CD4-positive, alpha-beta memory T cell (primary cell): ENCODE data around the gene MFSD11. TPM values are rescaled to one million over a fixed set of nuclear protein-coding genes. Genes with fewer than 3 reads are reported as not detected.
"Not testable (repeated sequence)": the region's sequence is repeated elsewhere in the genome, so short reads cannot be mapped to it uniquely, and the experiment has no call there.

Source experiments
- CTCF ChIA-PET: fragments of 350-600 bp; sonication (Branson Sonifier 250); formaldehyde crosslinking; loops from one replicate; lab custom pipeline; 2021; ENCODE audit warnings: inconsistent platforms; ENCODE audit not compliant: partially characterized antibody; lab: Charles Lee
- POLR2A ChIA-PET: fragments of 350-600 bp; sonication (Branson Sonifier 250); formaldehyde crosslinking; loops from one replicate; lab custom pipeline; 2021; ENCODE audit not compliant: partially characterized antibody; lab: Charles Lee
- DNase-seq, 5 donors: peaks; one replicate each; pipeline versions ENCODE4 v3.0.0 to v3.0.0-alpha.2; 2020 to 2022; ENCODE audit warnings: mixed read lengths in 1 of 5
- H3K27ac ChIP-seq: one replicate; pipeline ENCODE4 v1.7.0; 2013; ENCODE audit warnings: low read depth, low read length
- H3K27me3 ChIP-seq: 2 replicates; pipeline ENCODE4 v1.7.0; 2013; ENCODE audit warnings: mild to moderate bottlenecking, low read length, moderate library complexity; ENCODE audit not compliant: insufficient read depth
- H3K36me3 ChIP-seq: 2 replicates; pipeline ENCODE4 v1.7.0; 2013; ENCODE audit warnings: mild to moderate bottlenecking, low read length, moderate library complexity; ENCODE audit not compliant: insufficient read depth
- H3K4me1 ChIP-seq: 2 replicates; pipeline ENCODE4 v1.7.0; 2013; ENCODE audit warnings: mild to moderate bottlenecking, low read length, moderate library complexity; ENCODE audit not compliant: insufficient read depth
- H3K4me3 ChIP-seq, 2 donors: one replicate each; pipeline ENCODE4 v1.7.0; 2013; ENCODE audit warnings: low read length in 2 of 2, mild to moderate bottlenecking in 1 of 2
- H3K9me3 ChIP-seq, 2 donors: one replicate each; pipeline ENCODE4 v1.7.0; 2013; ENCODE audit warnings: low read length in 2 of 2, control low read depth in 1 of 2; ENCODE audit not compliant: control insufficient read depth in 1 of 2
- H3K27ac Mint-ChIP-seq, 7 donors: one replicate each; pipeline ENCODE4 v1.8.0; 2020 to 2021; ENCODE audit warnings: mixed read lengths in 7 of 7, mild to moderate bottlenecking in 6 of 7, inconsistent platforms in 3 of 7, moderate library complexity in 3 of 7
- H3K27me3 Mint-ChIP-seq, 2 donors: one replicate each; pipeline ENCODE4 v1.8.0; 2020 to 2021; ENCODE audit warnings: mixed read lengths in 2 of 2
- H3K36me3 Mint-ChIP-seq, 2 donors: one replicate each; pipeline ENCODE4 v1.8.0; 2020 to 2021; ENCODE audit warnings: mixed read lengths in 2 of 2, inconsistent platforms in 1 of 2, mild to moderate bottlenecking in 1 of 2
- H3K4me1 Mint-ChIP-seq, 4 donors: one replicate each; pipeline ENCODE4 v1.8.0; 2020 to 2021; ENCODE audit warnings: mixed read lengths in 4 of 4, mild to moderate bottlenecking in 1 of 4
- H3K4me3 Mint-ChIP-seq, 8 donors: one replicate each; pipeline ENCODE4 v1.8.0; 2020 to 2021; ENCODE audit warnings: mixed read lengths in 8 of 8, mild to moderate bottlenecking in 7 of 8, moderate library complexity in 6 of 8, inconsistent platforms in 3 of 8
- H3K9me3 Mint-ChIP-seq, 8 donors: one replicate each; pipeline ENCODE4 v1.8.0; 2020 to 2021; ENCODE audit warnings: mixed read lengths in 8 of 8, mild to moderate bottlenecking in 5 of 8, inconsistent platforms in 3 of 8, moderate library complexity in 1 of 8
- intact Hi-C: fragments of 100-400 bp; cut with micrococcal nuclease; formaldehyde crosslinking; loops from one replicate; pipeline ENCODE4 v1.15.1; 2023
- polyA plus RNA-seq, 2 donors: library from polyadenylated mRNA; unstranded; fragments of 300-500 nt; fragmentation: Illumina TruSeq; gene quantifications; one replicate each; pipeline ENCODE4 v1.2.3, GENCODE V29; 2021
- total RNA-seq, 2 experiments: library from RNA; stranded (reverse); gene quantifications; one replicate each; pipeline ENCODE4 v1.2.3, GENCODE V29; 2021

Gene MFSD11
- total and polyA plus RNA-seq, 4 experiments from 2014 or later = 23.1 to 37.8 (median 33.7) TPM

DNA sequence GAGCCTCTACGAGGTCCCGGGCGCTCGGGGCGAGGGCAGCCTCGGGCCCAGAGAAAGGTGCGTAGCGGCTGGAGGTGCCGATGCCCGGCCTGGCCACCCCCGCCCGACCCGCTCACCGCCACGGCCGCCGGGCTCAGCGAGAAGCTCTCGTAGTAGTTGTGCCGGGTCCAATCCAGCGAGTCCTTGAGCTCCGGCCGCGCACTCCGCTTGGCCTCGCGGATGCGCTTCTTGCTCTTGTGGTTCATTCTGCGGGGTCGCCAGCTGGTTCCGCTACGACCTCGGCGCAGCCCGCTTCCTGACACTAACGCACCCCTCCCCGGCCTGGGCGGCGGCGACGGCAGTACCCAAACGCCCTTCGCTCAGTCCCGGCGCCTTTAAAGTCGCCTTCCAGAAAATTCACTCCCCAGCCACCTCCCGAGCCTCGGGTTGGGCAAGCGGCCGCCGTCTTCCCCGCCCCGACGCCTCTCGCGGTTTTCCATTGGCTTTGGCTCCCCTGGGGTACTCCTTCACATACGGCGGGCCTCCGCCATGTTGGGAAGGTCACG, 11.6 kb upstream of the MFSD11 start, which contains the start of gene JMJD6:
Gene JMJD6, minus strand, starts transcription at position 376 of the 545 bp plus-strand sequence. Its CDS starts 131 bp downstream, at position 245.
- Histone ChIP-seq H3K27me3 (no peaks in the 10 kb centered on the region), H3K27ac (peak within 1 kb of the TSS; percentile 97), H3K4me1 (peaks cover 71% of the 10 kb centered on the region), H3K36me3 (peaks cover 42% of the 10 kb centered on the region), H3K4me3 (peak within 1 kb of the TSS; percentile 52 to 95), H3K9me3 (no peaks in the 10 kb centered on the region)
- intact Hi-C loops = loop anchor here (1.0 to 5.0 kb wide), 6 partner anchors 11 to 209 kb away; partner anchors contain the start of gene SRSF2
- Mint-ChIP-seq H3K4me1 (peaks cover 24 to 76% (median 51%) of the 10 kb centered on the region in 4 donors), H3K27ac (peak within 1 kb of the TSS; percentile 98 to 100 (median 99)), H3K9me3 (no peaks in the 10 kb centered on the region), H3K36me3 (peaks cover 16 to 59% of the 10 kb centered on the region in 2 donors), H3K4me3 (peak within 1 kb of the TSS; percentile 94 to 99 (median 97)), H3K27me3 (no peaks in the 10 kb centered on the region)
- ChIA-PET CTCF (interaction anchor here (0.7 to 6.3 kb wide), 7 partner anchors 9 to 356 kb away, joined by 3 to 54 read pairs (median 4); partner anchors contain the start of gene SRSF2), POLR2A (interaction anchor here (0.6 to 9.5 kb wide), 17 partner anchors 11 to 1232 kb away, joined by 3 to 283 read pairs (median 9); partner anchors contain the start of genes MFSD11, MXRA7, RHBDF2 and SRSF2)
- DNase-seq = peak in 1 of 5 donors; percentile 98

DNA sequence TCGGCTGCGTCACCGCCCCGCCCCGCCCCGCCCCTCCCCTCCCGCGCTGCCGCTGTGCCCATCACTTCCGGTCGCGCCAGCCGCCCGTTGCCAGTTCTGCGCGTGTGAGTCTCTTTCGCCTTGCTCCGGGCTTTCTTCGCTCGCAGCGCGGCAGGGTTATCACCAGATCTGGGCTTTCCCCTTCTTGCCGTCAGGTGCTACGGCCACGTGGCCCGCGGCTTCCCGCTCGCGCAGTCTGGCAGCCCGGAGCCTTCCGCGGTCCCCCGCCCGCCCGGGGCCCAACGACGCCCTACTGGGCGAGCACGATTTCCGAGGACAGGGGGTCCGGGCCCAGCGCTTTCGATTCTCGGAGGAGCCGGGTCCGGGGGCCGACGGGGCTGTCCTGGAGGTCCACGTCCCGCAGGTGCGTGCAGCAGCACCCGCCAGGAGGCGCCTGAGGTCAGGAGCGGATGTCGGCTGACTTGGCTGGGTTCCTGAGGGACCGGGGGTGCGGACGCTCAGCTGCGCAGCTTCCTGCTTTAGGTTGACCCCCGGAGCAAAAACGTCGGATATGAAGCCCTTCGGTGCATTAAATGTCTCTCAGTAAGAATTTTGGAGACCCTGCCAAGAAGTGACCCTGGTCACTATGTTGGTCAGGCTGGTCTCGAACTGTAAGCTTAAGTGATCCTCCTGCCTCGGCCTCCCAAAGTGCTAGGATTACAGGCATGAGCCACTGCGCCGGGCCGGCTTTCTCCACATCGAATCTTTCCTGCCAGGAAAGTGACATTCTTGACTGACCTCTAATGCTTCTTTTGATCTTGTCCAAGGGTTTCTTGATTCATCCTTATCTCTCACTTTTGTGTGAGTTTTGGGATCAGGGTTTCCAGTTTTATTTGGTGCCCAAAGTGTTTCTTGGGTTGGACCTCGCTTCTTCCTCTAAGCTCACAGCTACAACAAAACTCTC, 10.9 kb upstream of the MFSD11 start, which contains the start of gene METTL23:
Gene METTL23, plus strand, starts transcription at position 64 of the 943 bp plus-strand sequence. CDS start 2,872 bp downstream, outside the sequence.
- Histone ChIP-seq H3K27me3 (no peaks in the 10 kb centered on the region), H3K36me3 (peaks cover 40% of the 10 kb centered on the region), H3K4me1 (peaks cover 75% of the 10 kb centered on the region), H3K4me3 (peak within 1 kb of the TSS; percentile 52 to 95), H3K9me3 (no peaks in the 10 kb centered on the region), H3K27ac (peak within 1 kb of the TSS; percentile 97)
- Mint-ChIP-seq H3K9me3 (no peaks in the 10 kb centered on the region), H3K4me3 (peak within 1 kb of the TSS; percentile 94 to 99 (median 97)), H3K27me3 (no peaks in the 10 kb centered on the region), H3K36me3 (peaks cover 8 to 59% of the 10 kb centered on the region in 2 donors), H3K27ac (peak within 1 kb of the TSS; percentile 98 to 100 (median 99)), H3K4me1 (peaks cover 25 to 76% (median 51%) of the 10 kb centered on the region in 4 donors)
- ChIA-PET POLR2A (interaction anchor here (0.6 to 9.5 kb wide), 27 partner anchors 8 to 1231 kb away, joined by 3 to 283 read pairs (median 5); partner anchors contain the start of genes MFSD11, MXRA7, RHBDF2 and SRSF2), CTCF (interaction anchor here (0.7 to 6.3 kb wide), 15 partner anchors 8 to 413 kb away, joined by 3 to 54 read pairs (median 4); partner anchors contain the start of genes MFSD11 and SRSF2)
- DNase-seq = peak in 4 of 5 donors; percentile 93 to 96 (median 95)
- intact Hi-C loops = loop anchor here (1.0 to 5.0 kb wide), 6 partner anchors 10 to 210 kb away; partner anchors contain the start of gene SRSF2

DNA sequence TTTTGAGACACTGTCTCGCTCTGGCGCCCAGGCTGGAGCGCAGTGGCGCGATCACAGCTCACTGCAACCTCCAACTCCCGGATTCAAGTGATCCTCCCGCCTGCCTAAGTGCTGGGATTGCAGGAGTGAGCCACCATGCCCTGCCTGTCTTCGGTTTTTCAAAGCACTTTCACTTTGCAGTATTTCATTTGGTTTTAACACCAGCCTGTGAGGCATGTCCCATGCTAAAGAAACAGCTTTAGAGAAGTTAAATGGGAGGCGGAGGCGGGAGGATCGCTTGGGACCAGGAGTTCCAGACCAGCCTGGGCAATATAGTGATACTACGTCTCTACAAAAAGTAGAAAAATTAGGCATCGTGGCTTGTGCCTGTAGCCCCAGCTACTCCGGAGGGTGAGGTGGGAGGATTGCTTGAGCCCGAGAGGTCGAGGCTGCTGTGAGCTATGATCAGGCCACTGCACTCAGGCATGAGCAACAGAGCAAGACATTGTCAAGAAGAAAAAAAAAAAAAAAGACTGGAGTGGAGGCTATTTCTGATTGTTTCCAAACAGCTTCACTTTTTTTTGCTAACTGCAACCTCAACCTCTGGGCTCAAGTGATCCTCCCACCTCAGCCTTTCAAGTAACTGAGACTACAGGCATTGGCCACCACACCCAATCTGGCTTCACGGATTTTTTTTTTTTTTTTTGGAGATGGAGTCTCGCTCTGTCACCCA, 10.0 kb upstream of the MFSD11 start:
- Mint-ChIP-seq H3K36me3 (peaks cover 10 to 62% of the 10 kb centered on the region in 2 donors), H3K27me3 (no peaks in the 10 kb centered on the region), H3K4me3 (peak overlapping the region; percentile 94 to 99 (median 97)), H3K9me3 (no peaks in the 10 kb centered on the region), H3K27ac (peak overlapping the region; percentile 97 to 100 (median 99)), H3K4me1 (peaks cover 27 to 79% (median 53%) of the 10 kb centered on the region in 4 donors)
- no peaks in the 10 kb centered on the region for H3K9me3 ChIP-seq
- peak overlapping the region; percentile 97 for H3K27ac ChIP-seq
- H3K36me3 ChIP-seq = peaks cover 43% of the 10 kb centered on the region
- POLR2A ChIA-PET = interaction anchor here (0.6 to 9.5 kb wide), 20 partner anchors 9 to 1230 kb away, joined by 3 to 283 read pairs (median 4); partner anchors contain the start of genes MFSD11, SRSF2, ST6GALNAC1 and TNRC6C
- DNase-seq = peak in 3 of 5 donors; percentile 35 to 40 (median 36)
- intact Hi-C loops = loop anchor here (5.0 kb wide), 3 partner anchors 56 to 211 kb away; no protein-coding TSS in a partner anchor
- no peaks in the 10 kb centered on the region for H3K27me3 ChIP-seq
- CTCF ChIA-PET = interaction anchor here (0.9 to 6.3 kb wide), 16 partner anchors 9 to 412 kb away, joined by 3 to 54 read pairs (median 4); partner anchors contain the start of genes MFSD11 and SRSF2
- H3K4me3 ChIP-seq = peak overlapping the region; percentile 52 to 95
- H3K4me1 ChIP-seq = peaks cover 80% of the 10 kb centered on the region

DNA sequence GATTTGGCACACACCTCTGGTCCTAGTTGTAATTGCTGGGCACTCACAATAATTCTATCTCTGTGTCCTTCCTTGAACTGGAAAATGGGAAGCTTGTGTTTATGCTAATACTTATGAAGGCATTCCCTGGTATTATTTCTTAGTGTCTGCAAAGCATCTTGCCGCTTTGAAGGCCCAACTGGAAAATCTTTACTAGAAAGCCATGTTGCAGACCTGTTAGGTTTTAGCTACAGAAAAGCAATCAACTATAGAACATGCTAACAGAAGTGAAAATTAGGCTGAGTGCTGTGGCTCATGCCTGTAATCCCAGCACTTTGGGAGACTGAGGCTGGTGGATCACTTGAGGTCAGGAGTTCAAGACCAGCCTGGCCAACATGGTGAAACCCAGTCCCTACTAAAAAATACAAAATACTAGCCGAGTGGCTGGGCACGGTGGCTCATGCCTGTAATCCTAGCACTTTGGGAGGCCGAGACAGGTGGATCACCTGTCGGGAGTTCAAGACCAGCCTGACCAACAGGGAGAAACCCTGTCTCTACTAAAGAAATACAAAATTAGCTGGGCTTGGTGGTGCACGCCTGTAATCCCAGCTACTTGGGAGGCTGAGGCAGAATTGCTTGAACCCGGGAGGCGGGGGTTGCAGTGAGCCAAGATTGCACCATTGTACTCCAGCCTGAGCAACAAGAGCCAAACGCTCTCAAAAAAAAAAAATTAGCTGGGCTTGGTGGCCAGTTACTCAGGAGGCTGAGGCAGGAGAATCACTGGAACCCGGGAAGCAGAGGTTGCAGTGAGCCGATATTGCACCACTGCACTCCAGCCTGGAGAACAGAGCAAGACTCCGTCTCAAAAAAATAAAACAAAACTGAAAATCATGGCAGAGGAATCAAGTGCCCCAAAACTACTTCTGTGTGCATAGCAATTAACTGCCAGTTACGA, 5.9 kb upstream of the MFSD11 start:
- ChIA-PET CTCF (interaction anchor here (1.2 kb wide), 1 partner anchor 42 kb away, joined by 3 read pairs; no protein-coding TSS in a partner anchor), POLR2A (interaction anchor here (1.4 to 7.4 kb wide), 3 partner anchors 18 to 40 kb away, joined by 3 to 93 read pairs (median 5); no protein-coding TSS in a partner anchor)
- Mint-ChIP-seq H3K4me3 (peak overlapping the region in 5 of 8 donors; percentile 13 to 97 (median 53)), H3K27ac (peak overlapping the region in 6 of 7 donors; percentile 69 to 99 (median 91)), H3K4me1 (peaks cover 40 to 82% (median 59%) of the 10 kb centered on the region in 4 donors), H3K36me3 (peaks cover 37 to 75% of the 10 kb centered on the region in 2 donors)
- H3K27me3 Mint-ChIP-seq, intact Hi-C loops, H3K9me3 Mint-ChIP-seq, H3K9me3 ChIP-seq, DNase-seq, H3K27ac ChIP-seq, H3K27me3 ChIP-seq, H3K4me3 ChIP-seq: not testable (repeated sequence)
- Histone ChIP-seq H3K36me3 (peaks cover 56% of the 10 kb centered on the region), H3K4me1 (peaks cover 81% of the 10 kb centered on the region)

DNA sequence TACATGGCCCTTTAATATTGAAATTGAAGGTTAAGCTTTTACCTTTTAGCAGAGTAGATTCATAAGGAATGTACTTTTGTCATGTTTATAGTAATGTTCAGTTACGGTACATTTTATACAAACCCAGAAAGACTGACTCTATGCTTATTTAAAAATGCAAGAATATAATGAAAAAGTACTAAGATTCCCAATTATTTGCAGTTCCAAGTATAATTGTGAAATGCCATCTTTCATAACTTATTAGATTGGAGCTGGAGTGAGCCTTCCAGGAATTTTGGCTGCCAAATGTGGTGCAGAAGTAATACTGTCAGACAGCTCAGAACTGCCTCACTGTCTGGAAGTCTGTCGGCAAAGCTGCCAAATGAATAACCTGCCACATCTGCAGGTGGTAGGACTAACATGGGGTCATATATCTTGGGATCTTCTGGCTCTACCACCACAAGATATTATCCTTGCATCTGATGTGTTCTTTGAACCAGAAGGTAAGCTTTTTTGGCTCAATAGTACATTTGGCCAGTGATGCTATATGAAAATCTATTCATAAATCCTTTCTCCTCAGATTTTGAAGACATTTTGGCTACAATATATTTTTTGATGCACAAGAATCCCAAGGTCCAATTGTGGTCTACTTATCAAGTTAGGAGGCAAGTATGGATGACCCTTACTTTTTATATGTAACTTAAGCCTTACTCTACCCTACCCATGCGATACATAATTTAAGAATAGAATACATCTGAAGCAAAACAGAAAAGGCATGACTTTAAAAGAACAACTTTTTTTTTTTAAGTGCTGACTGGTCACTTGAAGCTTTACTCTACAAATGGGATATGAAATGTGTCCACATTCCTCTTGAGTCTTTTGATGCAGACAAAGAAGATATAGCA, 4.9 kb upstream of the MFSD11 start:
- Histone ChIP-seq H3K4me3 (no peak overlapping the region), H3K27me3 (no peaks in the 10 kb centered on the region), H3K9me3 (no peaks in the 10 kb centered on the region), H3K4me1 (peaks cover 76% of the 10 kb centered on the region), H3K27ac (peak overlapping the region; percentile 95), H3K36me3 (peaks cover 56% of the 10 kb centered on the region)
- Mint-ChIP-seq H3K4me3 (peak overlapping the region; percentile 6 to 98 (median 96)), H3K9me3 (peaks cover 0 to 8% (median 0%) of the 10 kb centered on the region in 8 donors), H3K4me1 (peaks cover 35 to 74% (median 54%) of the 10 kb centered on the region in 4 donors), H3K27me3 (no peaks in the 10 kb centered on the region), H3K36me3 (peaks cover 37 to 73% of the 10 kb centered on the region in 2 donors), H3K27ac (peak overlapping the region; percentile 37 to 99 (median 92))
- POLR2A ChIA-PET = interaction anchor here (0.6 to 7.4 kb wide), 3 partner anchors 19 to 58 kb away, joined by 5 to 93 read pairs (median 5); no protein-coding TSS in a partner anchor
- CTCF ChIA-PET = no interaction called here
- intact Hi-C loops = no loop called here
- DNase-seq = no peak
